Breast epithelium (tissue), 4 donors: ENCODE results near the gene IRAK1BP1. TPM values are rescaled to one million over a fixed set of nuclear protein-coding genes. Genes with fewer than 3 reads are reported as not detected.

ENCODE experiments used
- DNase-seq, 2 donors: peaks; one replicate each; pipeline ENCODE4 v3.0.0-alpha.2; 2019; ENCODE audit warnings: low spot score in 2 of 2
- H3K27ac ChIP-seq, 2 donors: fragments of 200-600 bp; sonication (generic) in 1 of 2; one replicate each; pipeline ENCODE4 v1.5.1; 2016 to 2019; ENCODE audit warnings: mild to moderate bottlenecking in 1 of 2
- H3K27me3 ChIP-seq, 2 donors: fragments of 200-600 bp; sonication (generic) in 1 of 2; one replicate each; pipeline versions ENCODE4 v1.5.1 to v1.6.0; 2017 to 2019; ENCODE audit warnings: control low read depth in 1 of 2, mild to moderate bottlenecking in 1 of 2
- H3K36me3 ChIP-seq: fragments of 200-600 bp; one replicate; pipeline ENCODE4 v1.5.1; 2019
- H3K4me1 ChIP-seq, 2 donors: fragments of 200-600 bp; sonication (generic); one replicate each; pipeline ENCODE4 v1.5.1; 2016 to 2019; ENCODE audit warnings: control low read depth in 1 of 2
- H3K4me3 ChIP-seq, 3 donors: fragments of 200-600 bp; sonication (generic); 1 replicate in 2 of 3; 2 replicates in 1 of 3; pipeline ENCODE4 v1.5.1; 2016 to 2019; ENCODE audit warnings: mild to moderate bottlenecking in 3 of 3, moderate library complexity in 2 of 3
- H3K9me3 ChIP-seq, 2 donors: fragments of 200-600 bp; sonication (generic) in 1 of 2; one replicate each; pipeline ENCODE4 v1.5.1; 2016 to 2019; ENCODE audit warnings: control low read depth in 1 of 2
- CTCF ChIP-seq, 3 donors: fragments of 450-650 bp; IDR thresholded peaks; one replicate each; pipeline ENCODE4 v1.5.1; 2016 to 2017; ENCODE audit warnings: antibody characterized with exemption in 3 of 3, mild to moderate bottlenecking in 3 of 3, moderate library complexity in 3 of 3
- POLR2A ChIP-seq: fragments of 450-650 bp; IDR thresholded peaks from one replicate; pipeline ENCODE4 v1.6.1; 2016; ENCODE audit warnings: antibody characterized with exemption, mild to moderate bottlenecking, moderate library complexity
- POLR2AphosphoS5 ChIP-seq, 3 donors: sonication (generic); formaldehyde crosslinking; IDR thresholded peaks; one replicate each; pipeline ENCODE4 v1.6.1; 2017; ENCODE audit warnings: antibody characterized with exemption in 3 of 3
- intact Hi-C: fragments of 100-400 bp; cut with DNase I; formaldehyde crosslinking; loops from one replicate; pipeline ENCODE4 v1.15.1; 2023; ENCODE audit warnings: low total_unique reads
- total RNA-seq, 3 donors: library from RNA; depleted of rRNA; stranded (reverse); fragments of >200 nt; gene quantifications; one replicate each; pipeline ENCODE4 v1.1.0, GENCODE V29; 2016

IRAK1BP1 gene
- total RNA-seq, 3 donors from 2014 or later = 3.5 to 10.0 (median 4.3) TPM

GRCh38 chr6:78925317-78925716, 58.0 kb downstream of the IRAK1BP1 start:
- Histone ChIP-seq H3K9me3 (peaks cover 11 to 54% of the 10 kb centered on the region in 2 donors), H3K27me3 (no peaks in the 10 kb centered on the region)
- intact Hi-C loops = no loop called here

GRCh38 chr6:78935553-78935952, 68.2 kb downstream of the IRAK1BP1 start:
- no peak for TF ChIP-seq CTCF (IDR thresholded peaks at IDR 0.05)
- TF ChIP-seq POLR2AphosphoS5 (IDR thresholded peaks at IDR 0.05) = no peak
- TF ChIP-seq POLR2A = no peak
- H3K27ac ChIP-seq = no peak overlapping the region
- no peak for DNase-seq

More at GRCh38 chr6:78925317-78925716, 58.0 kb downstream of the IRAK1BP1 start:
- no peaks in the 10 kb centered on the region for H3K4me1 ChIP-seq
- no peak overlapping the region for H3K4me3 ChIP-seq
- TF ChIP-seq POLR2A (no peak), CTCF (IDR thresholded peaks at IDR 0.05) (no peak), POLR2AphosphoS5 (IDR thresholded peaks at IDR 0.05) (no peak)
- H3K27ac ChIP-seq = no peak overlapping the region
- H3K36me3 ChIP-seq = no peaks in the 10 kb centered on the region
- no peak for DNase-seq

GRCh38 chr6:78936515-78936914, 69.2 kb downstream of the IRAK1BP1 start:
- TF ChIP-seq CTCF (IDR thresholded peaks at IDR 0.05) (no peak), POLR2AphosphoS5 (IDR thresholded peaks at IDR 0.05) (no peak), POLR2A (no peak)
- no peak overlapping the region for H3K27ac ChIP-seq
- no peaks in the 10 kb centered on the region for H3K27me3 ChIP-seq
- intact Hi-C loops = no loop called here
- DNase-seq = no peak
- no peaks in the 10 kb centered on the region for H3K36me3 ChIP-seq
- no peaks in the 10 kb centered on the region for H3K4me1 ChIP-seq
- H3K9me3 ChIP-seq = peaks cover 12 to 13% of the 10 kb centered on the region in 2 donors
- no peak overlapping the region for H3K4me3 ChIP-seq

More at GRCh38 chr6:78935553-78935952, 68.2 kb downstream of the IRAK1BP1 start:
- intact Hi-C loops = no loop called here
- H3K4me1 ChIP-seq = no peaks in the 10 kb centered on the region
- H3K36me3 ChIP-seq = no peaks in the 10 kb centered on the region
- H3K4me3 ChIP-seq = no peak overlapping the region
- no peaks in the 10 kb centered on the region for H3K27me3 ChIP-seq
- peaks cover 12 to 13% of the 10 kb centered on the region in 2 donors for H3K9me3 ChIP-seq

- H3K4me3 ChIP-seq = no peak overlapping the region
- H3K27ac ChIP-seq = no peak overlapping the region
- H3K4me1 ChIP-seq = no peaks in the 10 kb centered on the region
- DNase-seq = no peak
- H3K27me3 ChIP-seq = no peaks in the 10 kb centered on the region
- intact Hi-C loops = no loop called here
- no peak for TF ChIP-seq POLR2A
- TF ChIP-seq CTCF (IDR thresholded peaks at IDR 0.05) = no peak
- TF ChIP-seq POLR2AphosphoS5 (IDR thresholded peaks at IDR 0.05) = no peak
- peaks cover 16% of the 10 kb centered on the region for H3K36me3 ChIP-seq
- no peaks in the 10 kb centered on the region for H3K9me3 ChIP-seq
Observed at GRCh38 chr6:78942446-78942845, 75.1 kb downstream of the IRAK1BP1 start.

- TF ChIP-seq POLR2A = no peak
- no peak for TF ChIP-seq POLR2AphosphoS5 (IDR thresholded peaks at IDR 0.05)
- TF ChIP-seq CTCF (IDR thresholded peaks at IDR 0.05) = no peak
- H3K27ac ChIP-seq = no peak overlapping the region
- no peak for DNase-seq
- no peaks in the 10 kb centered on the region for H3K4me1 ChIP-seq
- intact Hi-C loops = no loop called here
- H3K4me3 ChIP-seq = no peak overlapping the region
- peaks cover 0 to 10% of the 10 kb centered on the region in 2 donors for H3K9me3 ChIP-seq
- peaks cover 32% of the 10 kb centered on the region for H3K36me3 ChIP-seq
- H3K27me3 ChIP-seq = no peaks in the 10 kb centered on the region
Observed at GRCh38 chr6:78947529-78947928, 80.2 kb downstream of the IRAK1BP1 start.
